IMR-90 (cell line): Measurements from ENCODE around the gene VIPR2. TPM values are rescaled to one million over a fixed set of nuclear protein-coding genes. Genes with fewer than 3 reads are reported as not detected.
A peak's percentile ranks its signal among the peaks of the same experiment; 100 is the strongest.

Experiments used
- ATAC-seq: fragments of 200-7000 bp; cut with Tn5 transposase; 2 replicates; pipeline ENCODE4 v1.9.1; 2020; ENCODE audit warnings: low read depth, mild to moderate bottlenecking, moderate library complexity
- BruUV-seq: library from RNA; stranded (reverse); fragments of 400-500 nt; replicated peaks from 2 replicates; lab custom pipeline; 2021; lab: Mats Ljungman, UMichigan
- CTCF ChIA-PET: fragments of 300-600 bp; formaldehyde crosslinking; extraction: SDS; loops from one replicate; lab custom pipeline; 2021; ENCODE audit warnings: antibody characterized with exemption; lab: Yijun Ruan, JAX
- POLR2A ChIA-PET: fragments of 300-600 bp; sonication (Branson Sonifier 250); formaldehyde crosslinking; loops from one replicate; lab custom pipeline; 2022; ENCODE audit warnings: antibody characterized with exemption; ENCODE audit not compliant: unreplicated experiment; lab: Charles Lee
- DNase-seq: peaks from one replicate; pipeline ENCODE4 v3.0.0; 2013
- H2AFZ ChIP-seq: replicated peaks from 2 replicates; pipeline ENCODE3; 2013; ENCODE audit warnings: low read length, mild to moderate bottlenecking; ENCODE audit not compliant: poor library complexity
- H2AK5ac ChIP-seq: 2 replicates; pipeline ENCODE4 v1.6.1; 2013; ENCODE audit warnings: low read depth, low read length, inconsistent platforms
- H2AK9ac ChIP-seq: replicated peaks from 2 replicates; pipeline ENCODE3; 2013; ENCODE audit warnings: mild to moderate bottlenecking, low read depth, low read length, moderate library complexity; ENCODE audit not compliant: poor library complexity
- H2BK120ac ChIP-seq: 2 replicates; pipeline ENCODE4 v1.6.1; 2013; ENCODE audit warnings: low read depth, low read length, inconsistent platforms
- H2BK15ac ChIP-seq: 3 replicates; pipeline ENCODE4 v1.6.1; 2013; ENCODE audit warnings: low read depth, low read length, inconsistent platforms
- H2BK20ac ChIP-seq: 2 replicates; pipeline ENCODE4 v1.6.1; 2013; ENCODE audit warnings: low read depth, mild to moderate bottlenecking, inconsistent platforms, low read length, moderate library complexity
- H2BK5ac ChIP-seq: 2 replicates; pipeline ENCODE4 v1.6.1; 2013; ENCODE audit warnings: mild to moderate bottlenecking, low read depth, low read length, inconsistent platforms; ENCODE audit not compliant: poor library complexity, severe bottlenecking
- H3K14ac ChIP-seq: replicated peaks from 2 replicates; pipeline ENCODE4 v1.6.1; 2013; ENCODE audit warnings: low read depth, low read length, inconsistent platforms
- H3K18ac ChIP-seq: 2 replicates; pipeline ENCODE4 v1.6.1; 2013; ENCODE audit warnings: low read depth, low read length, control low read depth
- H3K23ac ChIP-seq: 2 replicates; pipeline ENCODE4 v1.6.1; 2013; ENCODE audit warnings: low read depth, low read length, inconsistent platforms
- H3K27ac ChIP-seq: 2 replicates; pipeline ENCODE4 v1.5.1; 2013; ENCODE audit warnings: mild to moderate bottlenecking, control low read depth, low read length; ENCODE audit not compliant: insufficient read depth
- H3K27me3 ChIP-seq: 2 replicates; pipeline ENCODE4 v1.6.1; 2013; ENCODE audit warnings: low read length; ENCODE audit not compliant: control insufficient read depth, insufficient read depth
- H3K36me3 ChIP-seq: 2 replicates; pipeline ENCODE4 v1.6.1; 2013; ENCODE audit warnings: low read length, mixed read lengths; ENCODE audit not compliant: control insufficient read depth, insufficient read depth
- H3K4ac ChIP-seq: 2 replicates; pipeline ENCODE4 v1.6.1; 2013; ENCODE audit warnings: low read depth, low read length, inconsistent platforms
- H3K4me1 ChIP-seq: 2 replicates; pipeline ENCODE4 v1.6.1; 2013; ENCODE audit warnings: low read length, mixed read lengths; ENCODE audit not compliant: control insufficient read depth, insufficient read depth
- H3K4me2 ChIP-seq: 2 replicates; pipeline ENCODE4 v1.6.1; 2013; ENCODE audit warnings: low read depth, mild to moderate bottlenecking, control low read depth, low read length, moderate library complexity
- H3K4me3 ChIP-seq: 2 replicates; pipeline ENCODE4 v1.5.1; 2013; ENCODE audit warnings: low read depth, mild to moderate bottlenecking, control low read depth, low read length, moderate library complexity; ENCODE audit not compliant: insufficient read depth
- H3K56ac ChIP-seq: 2 replicates; pipeline ENCODE4 v1.6.1; 2013; ENCODE audit warnings: low read length, inconsistent platforms; ENCODE audit not compliant: insufficient read depth; ENCODE audit errors: extremely low read depth
- H3K79me1 ChIP-seq, 2 experiments: 2 replicates each; pipeline ENCODE4 v1.6.1; 2013; ENCODE audit warnings: low read length in 2 of 2, inconsistent platforms in 1 of 2, low read depth in 1 of 2
- H3K9ac ChIP-seq: 2 replicates; pipeline ENCODE4 v1.6.1; 2013; ENCODE audit warnings: low read depth, low read length, control low read depth
- H3K9me1 ChIP-seq: 2 replicates; pipeline ENCODE4 v1.6.1; 2013; ENCODE audit warnings: low read length, inconsistent platforms; ENCODE audit not compliant: insufficient read depth
- H3K9me3 ChIP-seq: 2 replicates; pipeline ENCODE4 v1.6.1; 2013; ENCODE audit warnings: low read length; ENCODE audit not compliant: control insufficient read depth, insufficient read depth
- H4K20me1 ChIP-seq: 2 replicates; pipeline ENCODE4 v1.6.1; 2013; ENCODE audit warnings: low read length, inconsistent platforms; ENCODE audit not compliant: insufficient read depth
- H4K5ac ChIP-seq: 2 replicates; pipeline ENCODE4 v1.6.1; 2013; ENCODE audit warnings: mild to moderate bottlenecking, low read depth, low read length, control low read depth
- H4K8ac ChIP-seq, 2 experiments: 2 replicates each; pipeline ENCODE4 v1.6.1; 2013; ENCODE audit warnings: low read depth in 2 of 2, low read length in 2 of 2, control low read depth in 1 of 2, inconsistent platforms in 1 of 2
- H4K91ac ChIP-seq: 2 replicates; pipeline ENCODE4 v1.6.1; 2013; ENCODE audit warnings: low read depth, low read length, inconsistent platforms; ENCODE audit not compliant: insufficient read depth
- BHLHE40 ChIP-seq: fragments of 150-350 bp; IDR thresholded peaks from 2 replicates; pipeline ENCODE4 v1.6.1; 2016; ENCODE audit warnings: mild to moderate bottlenecking, low read depth, low read length
- MAFK ChIP-seq: IDR thresholded peaks from 2 replicates; pipeline ENCODE4 v1.6.1; 2012; ENCODE audit warnings: low read depth, low read length, improper control_type of control experiment
- NFE2L2 ChIP-seq: fragments of 150-350 bp; IDR thresholded peaks from 2 replicates; pipeline ENCODE4 v1.6.1; 2016; ENCODE audit warnings: low read depth, mild to moderate bottlenecking, low read length
- RAD21 ChIP-seq: IDR thresholded peaks from 2 replicates; pipeline ENCODE4 v1.6.1; 2012; ENCODE audit warnings: low read length, improper control_type of control experiment
- WGBS, 2 experiments: methylation state at CpG; one replicate each; pipeline versions ENCODE4 v1.1.5 to v1.1.7; 2013; ENCODE audit warnings: missing lambda C conversion rate in 2 of 2; ENCODE audit not compliant: insufficient read length in 1 of 2; ENCODE audit errors: extremely low coverage in 2 of 2; 5-methylcytosine and 5-hydroxymethylcytosine counted together
- dilution Hi-C: fragments of 300-500 bp; cut with HindIII; formaldehyde crosslinking; loops from one replicate; pipeline ENCODE4 v1.14.3; 2018; ENCODE audit warnings: low sequenced_read_pairs; ENCODE audit not compliant: unreplicated experiment
- in situ Hi-C: fragments of 300-500 bp; cut with MboI; formaldehyde crosslinking; loops from 3 replicates; pipeline ENCODE4 v1.14.3; 2019; ENCODE audit warnings: low sequenced_read_pairs, inconsistent platforms, mixed read lengths
- intact Hi-C: fragments of 100-400 bp; cut with micrococcal nuclease; formaldehyde crosslinking; loops from 2 replicates; pipeline ENCODE4 v1.10.0; 2022
- polyA plus RNA-seq, 3 experiments: library from polyadenylated mRNA; depleted of rRNA; stranded (reverse); fragments of >200 nt; gene quantifications; 2 replicates each; pipeline ENCODE4 v1.2.3, GENCODE V29; 2012; ENCODE audit warnings: low replicate concordance in 1 of 3
- total RNA-seq: library from RNA; depleted of rRNA; stranded (reverse); fragments of >200 nt; gene quantifications from 2 replicates; pipeline ENCODE4 v1.2.3, GENCODE V29; 2012

Gene VIPR2
- total and polyA plus RNA-seq, 2 of the 4 experiments (the other 2 are of a cell fraction) = not detected

DNA sequence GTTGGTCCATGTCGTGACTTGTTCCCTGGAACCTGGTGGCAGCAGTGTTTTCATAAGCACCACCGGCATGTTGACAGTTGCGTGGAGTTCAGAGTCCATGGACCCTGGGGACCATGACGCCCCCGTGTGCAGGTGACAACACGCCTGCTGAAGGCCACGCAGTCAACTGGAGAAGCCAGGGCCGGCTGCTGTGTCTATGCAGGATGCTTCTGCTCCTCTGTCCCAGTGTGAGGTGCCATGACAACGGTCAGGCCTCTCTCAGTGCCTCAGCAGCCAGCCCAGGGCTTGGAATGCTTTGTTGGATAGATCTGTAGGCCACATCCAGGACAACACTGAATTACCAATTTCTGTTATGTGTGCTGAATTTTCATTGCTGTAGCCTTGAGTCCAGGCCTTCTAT lies 10.7 kb upstream of the VIPR2 start:
- Histone ChIP-seq H3K4ac (no peak overlapping the region), H3K27ac (no peak overlapping the region), H3K9me1 (no peaks in the 10 kb centered on the region), H4K5ac (no peak overlapping the region), H3K56ac (no peak overlapping the region), H4K8ac (no peak overlapping the region), H2BK5ac (no peak overlapping the region), H3K23ac (no peak overlapping the region), H2BK120ac (no peak overlapping the region), H2BK20ac (no peak overlapping the region), H3K4me3 (no peak overlapping the region), H2BK15ac (no peak overlapping the region), H3K4me2 (no peak overlapping the region), H2AFZ (peak overlapping the region; percentile 19), H2AK9ac (no peak overlapping the region), H3K27me3 (no peaks in the 10 kb centered on the region), H3K14ac (no peak overlapping the region), H3K18ac (no peak overlapping the region), H2AK5ac (no peak overlapping the region), H3K9me3 (peaks cover 49% of the 10 kb centered on the region), H4K20me1 (no peaks in the 10 kb centered on the region), H3K9ac (no peak overlapping the region), H3K36me3 (no peaks in the 10 kb centered on the region), H3K4me1 (no peaks in the 10 kb centered on the region), H3K79me1 (no peaks in the 10 kb centered on the region), H4K91ac (no peak overlapping the region)
- WGBS, 2 experiments = 40% methylated on average over 2 of the region's 9 CpGs; no CpG with 5 or more reads in 1 of the 2 experiments
- ChIA-PET POLR2A (no interaction called here), CTCF (no interaction called here)
- ATAC-seq (no peak), DNase-seq (no peak)
- no TSS peak for BruUV-seq
- in situ Hi-C loops = no loop called here
- intact Hi-C loops = no loop called here
- TF ChIP-seq RAD21 (no peak), NFE2L2 (no peak), BHLHE40 (no peak), MAFK (no peak)
- dilution Hi-C loops = no loop called here
